ENCODE measurements around the gene PJA1. TPM values are rescaled to one million over a fixed set of nuclear protein-coding genes. Genes with fewer than 3 reads are reported as not detected.

Gene PJA1
- total and polyA plus RNA-seq, 12 donors, result 4.7 to 49.6 (median 23.4) TPM

DNA sequence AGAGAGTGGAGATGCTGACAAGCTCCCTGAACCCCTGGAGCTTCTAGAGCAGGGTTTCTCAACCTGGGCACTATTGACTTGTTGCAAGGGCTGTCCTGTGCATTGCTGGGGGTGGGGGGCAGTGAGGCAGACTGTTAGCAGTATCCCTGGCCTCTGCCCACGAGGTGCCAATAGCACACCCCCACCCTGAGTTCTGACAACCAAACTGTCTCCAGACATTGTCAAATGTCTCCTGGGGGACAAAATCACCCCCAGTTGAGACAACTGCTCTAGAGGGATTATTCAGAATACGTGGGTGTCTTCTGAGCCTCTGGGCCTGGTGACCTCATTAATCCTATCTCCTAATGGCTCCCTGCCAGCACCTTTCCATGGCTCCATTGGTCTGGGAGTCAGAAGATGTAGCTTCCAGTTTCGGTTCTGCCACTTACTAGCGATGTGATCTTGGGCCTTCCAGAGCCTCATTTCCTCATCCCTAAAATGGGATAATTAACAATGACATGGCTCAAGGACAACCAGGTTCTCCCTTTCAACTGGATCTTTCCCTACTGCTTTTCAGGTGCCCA is 17.6 kb upstream of the PJA1 start:
- no peaks in the 10 kb centered on the region for H3K9me3 ChIP-seq (replicated peaks in 1 of 3)
- intact Hi-C loops (cut with DNase I), result no loop called here
- 53 to 67% (median 58%) methylated on average over 3 to 4 of the region's 4 CpGs for WGBS, 4 donors

DNA sequence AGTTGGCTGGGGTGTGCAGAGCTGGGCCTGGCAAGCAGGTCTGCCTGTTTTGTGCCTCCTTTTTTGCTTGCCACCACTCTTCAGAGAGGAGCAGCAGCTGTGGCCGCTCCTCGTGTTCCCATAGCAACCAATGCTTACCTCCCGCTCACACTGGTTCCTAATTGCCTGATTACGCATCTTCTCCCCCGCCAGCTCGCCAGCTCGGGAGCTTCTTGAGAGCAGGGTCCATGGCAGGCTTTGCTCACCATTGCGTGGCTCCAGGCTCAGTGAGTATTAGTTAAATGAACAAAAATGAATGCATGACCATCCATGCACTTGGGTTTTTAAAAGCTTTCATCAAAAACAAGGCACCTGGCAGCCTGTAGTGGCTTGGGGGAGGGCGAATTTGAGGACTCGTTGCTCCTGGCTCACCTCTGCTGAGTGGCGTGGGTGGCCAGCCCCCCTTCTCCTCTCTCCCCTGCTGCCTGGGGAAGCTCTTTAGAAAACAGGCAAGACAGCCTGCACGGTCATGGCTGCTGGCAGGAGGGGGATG is 14.2 kb upstream of the PJA1 start:
- no peak for TF ChIP-seq POLR2A (IDR thresholded peaks at IDR 0.05)
- TF ChIP-seq, protein P1, sequence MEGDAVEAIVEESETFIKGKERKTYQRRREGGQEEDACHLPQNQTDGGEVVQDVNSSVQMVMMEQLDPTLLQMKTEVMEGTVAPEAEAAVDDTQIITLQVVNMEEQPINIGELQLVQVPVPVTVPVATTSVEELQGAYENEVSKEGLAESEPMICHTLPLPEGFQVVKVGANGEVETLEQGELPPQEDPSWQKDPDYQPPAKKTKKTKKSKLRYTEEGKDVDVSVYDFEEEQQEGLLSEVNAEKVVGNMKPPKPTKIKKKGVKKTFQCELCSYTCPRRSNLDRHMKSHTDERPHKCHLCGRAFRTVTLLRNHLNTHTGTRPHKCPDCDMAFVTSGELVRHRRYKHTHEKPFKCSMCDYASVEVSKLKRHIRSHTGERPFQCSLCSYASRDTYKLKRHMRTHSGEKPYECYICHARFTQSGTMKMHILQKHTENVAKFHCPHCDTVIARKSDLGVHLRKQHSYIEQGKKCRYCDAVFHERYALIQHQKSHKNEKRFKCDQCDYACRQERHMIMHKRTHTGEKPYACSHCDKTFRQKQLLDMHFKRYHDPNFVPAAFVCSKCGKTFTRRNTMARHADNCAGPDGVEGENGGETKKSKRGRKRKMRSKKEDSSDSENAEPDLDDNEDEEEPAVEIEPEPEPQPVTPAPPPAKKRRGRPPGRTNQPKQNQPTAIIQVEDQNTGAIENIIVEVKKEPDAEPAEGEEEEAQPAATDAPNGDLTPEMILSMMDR (IDR thresholded peaks at IDR 0.05), result no peak
- Histone ChIP-seq H3K27me3 (peaks cover 17% of the 10 kb centered on the region), H3K27ac (peak overlapping the region in 1 of 5 donors; percentile 12), H3K4me1 (replicated peaks in 1 of 2) (no peaks in the 10 kb centered on the region), H3K9me3 (replicated peaks in 1 of 3) (no peaks in the 10 kb centered on the region), H3K36me3 (replicated peaks in 1 of 2) (no peaks in the 10 kb centered on the region), H3K4me3 (no peak overlapping the region)
- DNase-seq, result peak in 1 of 7 donors; percentile 62
- 51 to 67% (median 57%) methylated on average over 7 to 12 of the region's 12 CpGs for WGBS, 4 donors
- intact Hi-C loops (cut with DNase I), result no loop called here

More for the DNA sequence above, 17.6 kb upstream of the PJA1 start:
- Histone ChIP-seq H3K36me3 (replicated peaks in 1 of 2) (no peaks in the 10 kb centered on the region), H3K4me3 (no peak overlapping the region), H3K4me1 (replicated peaks in 1 of 2) (no peaks in the 10 kb centered on the region), H3K27ac (no peak overlapping the region), H3K27me3 (peaks cover 15% of the 10 kb centered on the region)
- peak in 2 of 7 donors; percentile 10 to 20 for DNase-seq
- TF ChIP-seq, protein P1 (IDR thresholded peaks at IDR 0.05), result no peak
- no peak for TF ChIP-seq POLR2A (IDR thresholded peaks at IDR 0.05)

DNA sequence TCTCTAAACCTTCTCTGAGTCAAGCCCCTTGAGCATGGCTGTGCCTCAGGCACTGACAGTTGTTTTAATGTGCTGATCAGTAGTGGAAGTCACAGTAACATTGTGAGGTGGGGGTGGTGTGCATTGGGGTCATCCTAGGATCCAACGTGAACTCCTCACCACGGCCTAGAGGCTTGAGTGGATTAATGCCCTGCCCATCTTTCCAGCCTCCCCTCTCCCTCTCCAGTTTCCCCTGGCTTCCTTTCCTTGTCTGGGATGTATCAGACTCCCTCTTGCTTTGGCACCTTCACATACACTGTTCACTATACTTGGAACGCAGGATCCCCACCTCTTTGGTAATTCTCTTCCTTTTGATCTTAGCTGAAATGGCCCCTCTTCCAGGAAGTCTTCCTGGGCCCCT is 13.3 kb upstream of the PJA1 start:
- Histone ChIP-seq H3K27ac (no peak overlapping the region), H3K4me3 (no peak overlapping the region), H3K27me3 (peaks cover 25% of the 10 kb centered on the region), H3K4me1 (replicated peaks in 1 of 2) (no peaks in the 10 kb centered on the region), H3K36me3 (replicated peaks in 1 of 2) (no peaks in the 10 kb centered on the region), H3K9me3 (replicated peaks in 1 of 3) (no peaks in the 10 kb centered on the region)
- 83 to 89% (median 84%) methylated on average over 3 of the region's 3 CpGs for WGBS, 4 donors
- no peak for DNase-seq
- intact Hi-C loops (cut with DNase I), result no loop called here
- TF ChIP-seq, protein P1 (IDR thresholded peaks at IDR 0.05), result no peak
- TF ChIP-seq POLR2A (IDR thresholded peaks at IDR 0.05), result no peak

DNA sequence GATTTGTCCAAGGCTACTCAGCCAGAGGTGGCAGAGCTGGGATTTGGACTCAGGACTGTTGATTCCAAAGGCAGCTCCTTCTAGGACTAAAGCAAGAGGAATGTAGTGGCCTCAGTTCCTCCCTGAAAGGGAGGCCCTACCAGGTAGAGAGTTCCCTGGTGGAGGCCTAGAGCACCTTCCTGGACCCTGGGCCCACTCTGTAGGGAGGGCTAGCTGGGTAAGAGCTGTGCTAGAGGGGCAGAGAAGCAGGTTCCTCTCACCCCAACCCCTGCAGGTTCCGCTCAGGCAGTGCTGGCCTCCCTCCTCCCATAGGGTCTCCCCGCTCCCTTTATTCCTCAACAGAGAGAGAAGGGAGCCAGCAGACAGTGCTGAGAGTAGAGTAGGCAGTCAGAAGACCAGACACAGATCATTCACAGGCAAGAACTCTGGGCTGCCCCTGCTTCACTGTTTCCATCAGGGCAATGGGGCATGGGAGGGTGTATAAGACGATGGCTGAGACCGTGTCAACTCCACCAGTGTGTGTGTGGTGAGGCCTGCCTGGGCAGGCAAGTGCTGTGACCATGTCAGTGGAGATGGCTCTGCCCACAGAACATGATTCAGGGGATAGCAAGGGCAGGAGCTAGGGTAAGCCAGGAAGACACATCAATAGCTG is 12.4 kb upstream of the PJA1 start:
- Histone ChIP-seq H3K4me1 (replicated peaks in 1 of 2) (no peaks in the 10 kb centered on the region), H3K27me3 (peaks cover 31% of the 10 kb centered on the region), H3K27ac (no peak overlapping the region), H3K4me3 (no peak overlapping the region), H3K36me3 (replicated peaks in 1 of 2) (no peaks in the 10 kb centered on the region), H3K9me3 (replicated peaks in 1 of 3) (no peaks in the 10 kb centered on the region)
- 91 to 100% (median 95%) methylated on average over 3 to 4 of the region's 4 CpGs for WGBS, 4 donors
- DNase-seq, result no peak
- TF ChIP-seq POLR2A (IDR thresholded peaks at IDR 0.05), result no peak
- TF ChIP-seq, protein P1 (IDR thresholded peaks at IDR 0.05), result no peak
- intact Hi-C loops (cut with DNase I), result no loop called here
